Activated T-cell treated with anti-CD3 and anti-CD28 coated beads, Interleukin-2, amount 50 U/mL, for 72 hours (primary cell): ENCODE data around the gene GJC2. TPM values are rescaled to one million over a fixed set of nuclear protein-coding genes. Genes with fewer than 3 reads are reported as not detected.

ENCODE experiments used
- ATAC-seq, 2 donors: fragments of 150-1000 bp; cut with Tn5 transposase; replicated peaks in 1 of 2; 2 replicates each; pipeline ENCODE4 v1.10.0; 2021; ENCODE audit warnings: moderate library complexity in 2 of 2, mild to moderate bottlenecking in 1 of 2
- DNase-seq, 2 donors: peaks; one replicate each; pipeline ENCODE4 v3.0.0; 2021 to 2022; ENCODE audit warnings: mixed read lengths in 1 of 2
- H3K27ac Mint-ChIP-seq: one replicate; pipeline ENCODE4 v1.8.0; 2022; ENCODE audit warnings: mild to moderate bottlenecking, moderate library complexity, mixed read lengths
- H3K27me3 Mint-ChIP-seq: one replicate; pipeline ENCODE4 v1.8.0; 2022; ENCODE audit warnings: low read depth, mixed read lengths
- H3K36me3 Mint-ChIP-seq, 2 donors: one replicate each; pipeline ENCODE4 v1.8.0; 2022; ENCODE audit warnings: mixed read lengths in 2 of 2, mild to moderate bottlenecking in 1 of 2; ENCODE audit not compliant: insufficient read depth in 2 of 2
- H3K4me1 Mint-ChIP-seq: one replicate; pipeline ENCODE4 v1.8.0; 2022; ENCODE audit warnings: low read depth, mixed read lengths
- H3K4me3 Mint-ChIP-seq, 2 donors: one replicate each; pipeline ENCODE4 v1.8.0; 2022; ENCODE audit warnings: mild to moderate bottlenecking in 2 of 2, mixed read lengths in 2 of 2, moderate library complexity in 2 of 2
- H3K9me3 Mint-ChIP-seq, 2 donors: one replicate each; pipeline ENCODE4 v1.8.0; 2022; ENCODE audit warnings: mixed read lengths in 2 of 2
- total RNA-seq, 2 donors: library from RNA; stranded (reverse); gene quantifications; one replicate each; pipeline ENCODE4 v1.2.3, GENCODE V29; 2022

Gene GJC2
- total RNA-seq, 2 donors from 2014 or later, result 0.77 to 0.93 TPM

GRCh38 chr1:228142701-228143136, 7.0 kb upstream of the GJC2 start:
- Mint-ChIP-seq H3K9me3 (no peaks in the 10 kb centered on the region), H3K27ac (peak overlapping the region; percentile 17), H3K4me1 (peaks cover 35% of the 10 kb centered on the region), H3K36me3 (peaks cover 3% of the 10 kb centered on the region in 2 donors), H3K4me3 (peak overlapping the region; percentile 98 to 100), H3K27me3 (no peaks in the 10 kb centered on the region)
- DNase-seq (no peak), ATAC-seq (no peak)

GRCh38 chr1:228143480-228144192, 6.1 kb upstream of the GJC2 start:
- ATAC-seq (no peak), DNase-seq (no peak)
- H3K27me3 Mint-ChIP-seq, result no peaks in the 10 kb centered on the region
- no peak overlapping the region for H3K27ac Mint-ChIP-seq
- peaks cover 35% of the 10 kb centered on the region for H3K4me1 Mint-ChIP-seq
- H3K9me3 Mint-ChIP-seq, result no peaks in the 10 kb centered on the region
- peaks cover 3% of the 10 kb centered on the region in 2 donors for H3K36me3 Mint-ChIP-seq
- H3K4me3 Mint-ChIP-seq, result peak overlapping the region; percentile 98 to 100

- no peak overlapping the region for H3K27ac Mint-ChIP-seq
Observed at GRCh38 chr1:228144193-228144992, 5.3 kb upstream of the GJC2 start.

GRCh38 chr1:228144993-228145343, 4.8 kb upstream of the GJC2 start:
- no peaks in the 10 kb centered on the region for H3K27me3 Mint-ChIP-seq
- ATAC-seq, result no peak
- H3K36me3 Mint-ChIP-seq, result peaks cover 3% of the 10 kb centered on the region in 2 donors
- peaks cover 35% of the 10 kb centered on the region for H3K4me1 Mint-ChIP-seq
- H3K4me3 Mint-ChIP-seq, result no peak overlapping the region
- H3K9me3 Mint-ChIP-seq, result no peaks in the 10 kb centered on the region
- no peak for DNase-seq
- no peak overlapping the region for H3K27ac Mint-ChIP-seq

More at GRCh38 chr1:228144193-228144992, 5.3 kb upstream of the GJC2 start:
- no peak overlapping the region for H3K4me3 Mint-ChIP-seq
- H3K27me3 Mint-ChIP-seq, result no peaks in the 10 kb centered on the region
- DNase-seq, result no peak
- no peaks in the 10 kb centered on the region for H3K9me3 Mint-ChIP-seq
- no peak for ATAC-seq
- peaks cover 3% of the 10 kb centered on the region in 2 donors for H3K36me3 Mint-ChIP-seq
- H3K4me1 Mint-ChIP-seq, result peaks cover 35% of the 10 kb centered on the region

- peaks cover 2 to 3% of the 10 kb centered on the region in 2 donors for H3K36me3 Mint-ChIP-seq
- ATAC-seq, result no peak
- H3K27me3 Mint-ChIP-seq, result no peaks in the 10 kb centered on the region
- no peak overlapping the region for H3K4me3 Mint-ChIP-seq
- DNase-seq, result no peak
- no peaks in the 10 kb centered on the region for H3K9me3 Mint-ChIP-seq
- H3K4me1 Mint-ChIP-seq, result peaks cover 35% of the 10 kb centered on the region
- no peak overlapping the region for H3K27ac Mint-ChIP-seq
Observed at GRCh38 chr1:228145463-228146416, 4.0 kb upstream of the GJC2 start.

DNA sequence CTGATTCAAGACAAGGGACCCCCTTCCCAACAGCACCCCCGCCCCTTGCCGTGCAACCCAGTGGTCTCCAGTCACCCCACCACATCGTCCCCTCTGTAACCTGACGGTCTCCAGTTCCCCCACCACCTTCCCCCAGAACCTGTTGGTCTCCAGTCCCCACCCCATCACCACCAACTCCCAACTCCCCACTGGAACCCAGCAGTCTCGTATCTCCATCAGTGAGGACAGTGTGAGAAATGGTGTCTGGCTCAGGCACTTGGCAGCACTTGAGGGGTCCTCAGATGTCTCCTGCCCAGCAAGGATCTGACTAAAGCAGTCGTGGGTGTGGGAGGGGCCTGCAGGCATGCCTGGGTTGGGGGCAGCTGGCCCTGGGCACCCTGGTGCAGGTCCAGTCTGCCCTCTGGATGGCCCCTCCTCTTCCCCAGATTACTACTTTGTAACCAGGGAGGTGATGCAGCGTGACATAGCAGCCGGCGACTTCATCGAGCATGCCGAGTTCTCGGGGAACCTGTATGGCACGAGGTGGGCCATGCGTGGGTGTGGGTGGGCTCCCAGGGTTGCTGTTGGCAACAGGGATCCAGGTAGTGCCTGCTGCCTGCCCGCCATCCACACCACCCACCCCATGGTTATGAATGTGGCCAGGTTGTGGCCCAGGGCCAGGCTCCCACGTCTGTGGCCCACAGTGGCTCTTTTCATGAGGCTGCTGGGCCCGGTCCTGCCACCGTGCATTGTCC, 3.1 kb upstream of the GJC2 start:
- Mint-ChIP-seq H3K36me3 (no peaks in the 10 kb centered on the region), H3K27ac (no peak overlapping the region), H3K9me3 (no peaks in the 10 kb centered on the region), H3K4me1 (peaks cover 28% of the 10 kb centered on the region), H3K4me3 (no peak overlapping the region), H3K27me3 (no peaks in the 10 kb centered on the region)
- DNase-seq (no peak), ATAC-seq (no peak)

DNA sequence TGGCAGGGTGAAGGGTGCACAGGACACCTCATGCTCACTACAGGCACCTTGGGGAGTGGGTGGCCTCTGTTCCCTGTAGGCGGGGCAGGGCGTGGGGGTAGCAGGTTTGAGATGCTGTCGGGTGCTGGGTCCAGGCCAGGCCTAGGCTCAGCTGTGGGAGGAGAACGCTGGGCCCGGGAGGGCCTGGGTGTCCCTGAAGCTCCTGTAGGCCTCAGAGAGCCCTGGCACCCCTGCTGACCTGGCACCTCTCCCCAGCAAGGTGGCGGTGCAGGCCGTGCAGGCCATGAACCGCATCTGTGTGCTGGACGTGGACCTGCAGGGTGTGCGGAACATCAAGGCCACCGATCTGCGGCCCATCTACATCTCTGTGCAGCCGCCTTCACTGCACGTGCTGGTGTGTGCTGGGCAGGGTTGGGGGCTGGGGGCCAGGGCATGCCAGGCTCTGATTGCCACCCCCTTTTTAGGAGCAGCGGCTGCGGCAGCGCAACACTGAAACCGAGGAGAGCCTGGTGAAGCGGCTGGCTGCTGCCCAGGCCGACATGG, 2.5 kb upstream of the GJC2 start:
- Mint-ChIP-seq H3K9me3 (no peaks in the 10 kb centered on the region), H3K4me3 (no peak overlapping the region), H3K4me1 (peaks cover 22% of the 10 kb centered on the region), H3K27me3 (no peaks in the 10 kb centered on the region), H3K36me3 (no peaks in the 10 kb centered on the region), H3K27ac (no peak overlapping the region)
- ATAC-seq (no peak), DNase-seq (no peak)

- Mint-ChIP-seq H3K4me3 (no peak overlapping the region), H3K27me3 (no peaks in the 10 kb centered on the region), H3K9me3 (no peaks in the 10 kb centered on the region), H3K27ac (no peak overlapping the region), H3K36me3 (no peaks in the 10 kb centered on the region), H3K4me1 (peaks cover 16% of the 10 kb centered on the region)
- DNase-seq (no peak), ATAC-seq (no peak)
Observed at GRCh38 chr1:228147768-228148167, 2.0 kb upstream of the GJC2 start.

- Mint-ChIP-seq H3K9me3 (no peaks in the 10 kb centered on the region), H3K27ac (no peak overlapping the region), H3K27me3 (no peaks in the 10 kb centered on the region), H3K4me3 (no peak overlapping the region), H3K4me1 (peaks cover 11% of the 10 kb centered on the region), H3K36me3 (no peaks in the 10 kb centered on the region)
- DNase-seq (no peak), ATAC-seq (no peak)
Observed at GRCh38 chr1:228148196-228148861, 1.4 kb upstream of the GJC2 start.

GRCh38 chr1:228148935-228149405, 760 bp upstream of the GJC2 start:
- no peaks in the 10 kb centered on the region for H3K36me3 Mint-ChIP-seq
- no peak overlapping the region for H3K4me3 Mint-ChIP-seq
- ATAC-seq, result no peak

GRCh38 chr1:228150120-228150460, 360 bp downstream of the GJC2 start:
- H3K27me3 Mint-ChIP-seq, result no peaks in the 10 kb centered on the region
- ATAC-seq, result no peak
- H3K4me3 Mint-ChIP-seq, result no peak overlapping the region
- H3K27ac Mint-ChIP-seq, result no peak overlapping the region
- H3K9me3 Mint-ChIP-seq, result no peaks in the 10 kb centered on the region
- H3K4me1 Mint-ChIP-seq, result peaks cover 11% of the 10 kb centered on the region
- no peak for DNase-seq
- H3K36me3 Mint-ChIP-seq, result no peaks in the 10 kb centered on the region

More at GRCh38 chr1:228148935-228149405, 760 bp upstream of the GJC2 start:
- H3K27ac Mint-ChIP-seq, result no peak overlapping the region
- DNase-seq, result no peak
- H3K9me3 Mint-ChIP-seq, result no peaks in the 10 kb centered on the region
- H3K27me3 Mint-ChIP-seq, result no peaks in the 10 kb centered on the region
- peaks cover 4% of the 10 kb centered on the region for H3K4me1 Mint-ChIP-seq
